GM04504 (cell line): ENCODE data around the gene AHRR.

Experiments used
- DNase-seq: peaks from one replicate; pipeline ENCODE4 v3.0.0-alpha.2; 2012; ENCODE audit warnings: low read depth

The AHRR gene

GRCh38 chr5:346229-346935 is 24.9 kb downstream of the AHRR start:
- DNase-seq, result no peak

GRCh38 chr5:347712-348284 is 26.3 kb downstream of the AHRR start:
- DNase-seq, result no peak

- no peak for DNase-seq
These were observed 27.2 kb downstream of the AHRR start for GRCh38 chr5:348726-349125.

GRCh38 chr5:350355-350754 is 28.8 kb downstream of the AHRR start:
- DNase-seq, result no peak

GRCh38 chr5:351084-351920 is 29.8 kb downstream of the AHRR start:
- DNase-seq, result no peak

- DNase-seq, result no peak
These were observed 30.4 kb downstream of the AHRR start for GRCh38 chr5:351921-352245.

- DNase-seq, result no peak
These were observed 31.4 kb downstream of the AHRR start for GRCh38 chr5:352639-353611.

GRCh38 chr5:353612-354580 is 32.4 kb downstream of the AHRR start:
- DNase-seq, result no peak

- no peak for DNase-seq
These were observed 33.3 kb downstream of the AHRR start for GRCh38 chr5:354581-355378.

GRCh38 chr5:355379-355935 is 33.9 kb downstream of the AHRR start:
- DNase-seq, result no peak

GRCh38 chr5:355958-356357 is 34.4 kb downstream of the AHRR start:
- DNase-seq, result no peak

GRCh38 chr5:359301-359897 is 37.9 kb downstream of the AHRR start:
- no peak for DNase-seq

GRCh38 chr5:360257-361027 is 38.9 kb downstream of the AHRR start:
- no peak for DNase-seq

- no peak for DNase-seq
These were observed 40.7 kb downstream of the AHRR start for GRCh38 chr5:362189-362588.

- DNase-seq, result no peak
These were observed 41.7 kb downstream of the AHRR start for GRCh38 chr5:362978-363765.

- DNase-seq, result no peak
These were observed 43.0 kb downstream of the AHRR start for GRCh38 chr5:364497-364896.

GRCh38 chr5:366541-367357 is 45.2 kb downstream of the AHRR start:
- no peak for DNase-seq
